ENCODE results near the gene OAS3.

The OAS3 gene

GRCh38 chr12:112961074-112961473, 22.8 kb downstream of the OAS3 start (continued):
- TF ChIP-seq KLF7 (tag by site-specific recombination; IDR thresholded peaks at IDR 0.05; ENCODE audit: borderline replicate concordance) (no peak), GFI1B (tag by site-specific recombination; IDR thresholded peaks at IDR 0.05) (no peak), SP7 (tag by site-specific recombination; IDR thresholded peaks at IDR 0.05) (no peak)

- CTCF ChIA-PET = interaction anchor here (2.4 kb wide), 1 partner anchor 31 kb away, joined by 8 read pairs; no protein-coding TSS in a partner anchor
- Histone ChIP-seq H3K4me1 (ENCODE audit: control insufficient read depth, insufficient read depth, low read length) (no peaks in the 10 kb centered on the region), H3K36me3 (ENCODE audit: control insufficient read depth in 2 of 2, insufficient read depth in 1 of 2, low read length in 2 of 2) (peaks cover 0 to 14% of the 10 kb centered on the region in 2 experiments; a peak in 1 of 3 replicates), H3K27ac (ENCODE audit: extremely low read depth, low read depth, low read length) (no peak overlapping the region), H3K4me3 (ENCODE audit: low read depth, low read length) (no peak overlapping the region), H3K9me3 (ENCODE audit: control insufficient read depth, insufficient read depth, low read depth, low read length) (no peaks in the 10 kb centered on the region; the same call in 1 of the 2 replicates)
- no peak for TF ChIP-seq ZNF341 (tag by site-specific recombination; IDR thresholded peaks at IDR 0.05; ENCODE audit: low read depth)
- no peak for TF ChIP-seq ZNF132 (tag by site-specific recombination; IDR thresholded peaks at IDR 0.05; ENCODE audit: borderline replicate concordance)
- TF ChIP-seq KLF9 (tag by site-specific recombination; IDR thresholded peaks at IDR 0.05; ENCODE audit: low read depth) = no peak
- TF ChIP-seq ZNF561 (tag by site-specific recombination; IDR thresholded peaks at IDR 0.05; ENCODE audit: borderline replicate concordance) = no peak
- TF ChIP-seq ZNF19 (tag by site-specific recombination; IDR thresholded peaks at IDR 0.05; ENCODE audit: low read depth) = no peak
- TF ChIP-seq ZNF302 (tag by site-specific recombination; IDR thresholded peaks at IDR 0.05; ENCODE audit: low read depth) = no peak
- TF ChIP-seq ZNF184 (tag by site-specific recombination; IDR thresholded peaks at IDR 0.05) = no peak
- TF ChIP-seq ZNF133 (tag by site-specific recombination; IDR thresholded peaks at IDR 0.05) = no peak
- TF ChIP-seq SALL2 (tag by site-specific recombination; IDR thresholded peaks at IDR 0.05; ENCODE audit: borderline replicate concordance) = no peak
- no peak for TF ChIP-seq HOXD13 (CRISPR knock-in tag; IDR thresholded peaks at IDR 0.05; ENCODE audit: borderline replicate concordance)
- TF ChIP-seq MYNN (tag by site-specific recombination; IDR thresholded peaks at IDR 0.05; ENCODE audit: borderline replicate concordance) = no peak
- no peak for TF ChIP-seq ZNF768 (tag by site-specific recombination; IDR thresholded peaks at IDR 0.05)
- TF ChIP-seq MZF1 (tag by site-specific recombination; IDR thresholded peaks at IDR 0.05; ENCODE audit: borderline replicate concordance) = no peak
- TF ChIP-seq ZNF324 (tag by site-specific recombination; IDR thresholded peaks at IDR 0.05) = no peak
- no peak for TF ChIP-seq ZNF830 (tag by site-specific recombination; IDR thresholded peaks at IDR 0.05; ENCODE audit: low read depth)
- TF ChIP-seq ZNF157 (tag by site-specific recombination; IDR thresholded peaks at IDR 0.05) = no peak
- TF ChIP-seq PRDM6 (tag by site-specific recombination; IDR thresholded peaks at IDR 0.05) = no peak
- no peak for TF ChIP-seq ZNF837 (tag by site-specific recombination; IDR thresholded peaks at IDR 0.05)
- no peak for TF ChIP-seq ATF2 (tag by site-specific recombination; IDR thresholded peaks at IDR 0.05; ENCODE audit: low read depth)
- POLR2A ChIA-PET = no interaction called here
Measured at GRCh38 chr12:112961536-112961935, 23.3 kb downstream of the OAS3 start.

- H3K27ac ChIP-seq (ENCODE audit: extremely low read depth, low read depth, low read length) = no peak overlapping the region
- no peaks in the 10 kb centered on the region for H3K4me1 ChIP-seq (ENCODE audit: control insufficient read depth, insufficient read depth, low read length)
- ChIA-PET POLR2A (no interaction called here), CTCF (interaction anchor here (2.4 kb wide), 1 partner anchor 30 kb away, joined by 8 read pairs; no protein-coding TSS in a partner anchor)
- H3K4me3 ChIP-seq (ENCODE audit: low read depth, low read length) = no peak overlapping the region
- peaks cover 0 to 14% of the 10 kb centered on the region in 2 experiments; a peak in 1 of 3 replicates for H3K36me3 ChIP-seq (ENCODE audit: control insufficient read depth in 2 of 2, insufficient read depth in 1 of 2, low read length in 2 of 2)
- no peaks in the 10 kb centered on the region; the same call in 1 of the 2 replicates for H3K9me3 ChIP-seq (ENCODE audit: control insufficient read depth, insufficient read depth, low read depth, low read length)
- TF ChIP-seq ZBTB49 (tag by site-specific recombination; IDR thresholded peaks at IDR 0.05; ENCODE audit: low read depth) = no peak
- no peak for TF ChIP-seq ZNF211 (tag by site-specific recombination; IDR thresholded peaks at IDR 0.05; ENCODE audit: low read depth)
- no peak for TF ChIP-seq ZFP3 (tag by site-specific recombination; IDR thresholded peaks at IDR 0.05; ENCODE audit: low read depth)
- no peak for TF ChIP-seq ZNF280C (tag by site-specific recombination; IDR thresholded peaks at IDR 0.05)
- no peak for TF ChIP-seq ZNF510 (tag by site-specific recombination; IDR thresholded peaks at IDR 0.05; ENCODE audit: insufficient replicate concordance)
- no peak for TF ChIP-seq ZNF324 (tag by site-specific recombination; IDR thresholded peaks at IDR 0.05)
- TF ChIP-seq ZBTB20 (tag by site-specific recombination; IDR thresholded peaks at IDR 0.05) = no peak
Measured at GRCh38 chr12:112962561-112962960, 24.3 kb downstream of the OAS3 start.
